GM21360 (cell line): Measurements from ENCODE around the gene NEU4.

Source experiments
- ATAC-seq: cut with Tn5 transposase; IDR thresholded peaks from one replicate; pipeline ENCODE4 v1.9.1; 2021; ENCODE audit warnings: mild to moderate bottlenecking, moderate library complexity; ENCODE audit not compliant: unreplicated experiment

Gene NEU4

DNA sequence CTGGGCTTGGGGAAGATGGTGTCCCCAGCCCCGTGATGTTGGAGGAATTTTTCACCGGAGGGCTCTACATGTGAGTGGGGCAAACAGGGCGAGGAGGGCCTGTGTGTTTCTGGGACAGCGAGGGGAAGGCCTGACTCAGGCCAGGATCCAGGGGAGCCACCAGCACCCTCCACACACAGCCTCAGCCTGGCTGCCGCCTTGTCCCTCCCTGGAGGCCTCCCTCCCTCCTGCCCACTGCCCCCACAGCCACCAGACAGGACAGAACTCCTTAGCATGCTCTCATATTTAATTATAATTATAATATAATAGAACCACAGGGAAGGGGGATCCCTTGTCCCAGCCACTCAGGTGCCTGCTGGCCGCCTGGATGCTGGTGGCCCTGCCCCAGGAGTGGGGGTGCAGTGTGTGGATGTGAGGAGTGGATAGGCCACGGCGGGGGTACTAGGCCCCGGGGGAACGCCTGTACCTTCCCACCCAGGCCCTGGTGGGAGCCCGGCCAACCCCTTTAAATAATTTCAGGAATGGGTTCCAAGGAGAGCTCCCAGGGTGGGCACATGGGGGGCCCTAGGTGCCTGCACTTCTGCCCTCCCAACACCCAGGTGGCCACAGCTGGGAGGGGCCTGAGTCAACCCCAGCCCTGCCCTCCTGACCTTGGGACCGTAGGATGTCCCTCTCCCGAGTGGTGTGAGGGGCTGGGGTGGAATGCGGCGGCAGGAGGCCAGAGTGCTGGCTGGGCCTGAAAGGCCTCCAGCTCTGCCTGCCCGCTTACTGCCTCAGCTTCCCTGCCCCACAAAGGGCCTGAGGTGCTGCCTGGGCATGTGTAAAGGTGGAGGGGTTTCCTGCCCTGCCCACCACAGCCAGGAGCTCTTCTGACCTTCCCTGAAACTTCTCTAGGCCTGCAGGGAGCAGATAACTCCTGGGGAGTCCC lies 40.9 kb downstream of the NEU4 start:
- ATAC-seq, result no peak

DNA sequence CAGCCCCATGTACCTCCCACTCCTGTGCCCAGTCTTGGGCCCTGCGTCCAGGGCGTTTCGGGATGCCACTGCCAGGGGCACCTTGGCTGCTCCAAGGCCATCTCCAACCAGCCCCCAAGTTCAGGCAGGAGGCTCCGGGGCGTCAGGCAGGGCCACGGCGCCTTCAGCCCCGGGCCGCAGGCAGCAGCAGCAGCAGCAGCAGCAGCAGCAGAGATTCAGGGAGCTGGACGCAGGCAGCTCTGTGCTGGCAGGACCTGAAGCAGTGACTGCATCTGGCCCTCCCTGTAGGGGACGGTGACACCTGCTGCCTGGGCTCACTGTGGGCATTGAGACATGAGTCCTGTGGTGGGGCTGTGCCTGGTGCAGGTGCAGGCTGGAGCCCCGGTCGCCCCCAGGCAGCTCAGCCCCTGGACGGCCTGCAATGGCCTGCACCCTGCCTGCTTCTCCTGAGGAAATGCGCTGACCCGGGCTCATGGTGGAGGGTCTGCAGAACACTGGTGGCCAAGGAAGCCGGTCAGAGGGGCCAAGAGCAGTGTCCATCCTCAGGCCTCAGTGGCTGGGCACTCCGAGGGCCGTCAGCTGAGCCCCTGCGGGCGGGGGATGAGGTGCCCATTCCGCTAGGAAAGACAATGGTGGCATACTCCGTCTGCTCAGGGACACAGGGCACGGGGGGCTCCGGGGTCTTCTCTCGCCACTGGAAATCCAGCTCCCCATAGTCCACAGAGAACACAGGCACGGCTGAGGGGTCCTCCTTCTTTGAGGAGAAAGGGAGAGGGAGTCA lies 41.7 kb downstream of the NEU4 start:
- ATAC-seq, result no peak

DNA sequence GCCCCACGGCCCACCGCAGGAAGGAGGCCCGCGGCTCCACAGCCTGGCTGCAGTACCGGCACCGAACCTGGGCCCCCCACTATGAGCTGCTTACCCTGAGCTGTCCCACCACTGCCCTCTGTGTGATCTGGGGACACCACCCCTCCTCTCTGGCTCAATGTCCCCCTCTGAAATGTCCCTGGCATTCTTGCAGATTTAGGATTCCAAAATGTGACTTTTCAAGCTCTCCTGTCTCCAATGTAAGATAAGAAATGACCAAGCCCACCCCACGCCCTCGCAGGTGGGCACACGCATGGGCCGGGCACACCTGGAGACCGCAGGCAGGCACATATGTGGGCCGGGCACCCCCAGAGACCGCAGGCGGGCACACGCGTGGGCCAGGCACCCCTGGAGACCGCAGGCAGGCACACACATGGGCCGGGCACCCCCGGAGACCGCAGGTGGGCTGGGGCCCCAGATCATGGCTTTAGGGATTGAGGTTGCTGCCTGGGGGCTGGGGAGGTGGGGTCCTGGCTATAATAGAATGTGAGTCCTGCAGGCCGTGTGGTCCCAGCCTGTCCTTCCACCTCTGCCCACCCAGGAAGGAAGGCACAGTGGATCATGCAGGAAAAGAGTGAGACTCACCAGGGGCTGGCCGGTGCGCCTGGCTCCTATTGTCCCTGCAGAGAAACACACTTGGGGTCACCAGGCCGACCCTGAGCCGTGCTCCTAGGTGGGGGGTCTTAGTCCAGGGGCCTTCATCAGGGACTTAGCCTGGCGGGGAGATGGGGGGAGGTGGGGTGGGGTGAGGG lies 42.5 kb downstream of the NEU4 start:
- no peak for ATAC-seq

DNA sequence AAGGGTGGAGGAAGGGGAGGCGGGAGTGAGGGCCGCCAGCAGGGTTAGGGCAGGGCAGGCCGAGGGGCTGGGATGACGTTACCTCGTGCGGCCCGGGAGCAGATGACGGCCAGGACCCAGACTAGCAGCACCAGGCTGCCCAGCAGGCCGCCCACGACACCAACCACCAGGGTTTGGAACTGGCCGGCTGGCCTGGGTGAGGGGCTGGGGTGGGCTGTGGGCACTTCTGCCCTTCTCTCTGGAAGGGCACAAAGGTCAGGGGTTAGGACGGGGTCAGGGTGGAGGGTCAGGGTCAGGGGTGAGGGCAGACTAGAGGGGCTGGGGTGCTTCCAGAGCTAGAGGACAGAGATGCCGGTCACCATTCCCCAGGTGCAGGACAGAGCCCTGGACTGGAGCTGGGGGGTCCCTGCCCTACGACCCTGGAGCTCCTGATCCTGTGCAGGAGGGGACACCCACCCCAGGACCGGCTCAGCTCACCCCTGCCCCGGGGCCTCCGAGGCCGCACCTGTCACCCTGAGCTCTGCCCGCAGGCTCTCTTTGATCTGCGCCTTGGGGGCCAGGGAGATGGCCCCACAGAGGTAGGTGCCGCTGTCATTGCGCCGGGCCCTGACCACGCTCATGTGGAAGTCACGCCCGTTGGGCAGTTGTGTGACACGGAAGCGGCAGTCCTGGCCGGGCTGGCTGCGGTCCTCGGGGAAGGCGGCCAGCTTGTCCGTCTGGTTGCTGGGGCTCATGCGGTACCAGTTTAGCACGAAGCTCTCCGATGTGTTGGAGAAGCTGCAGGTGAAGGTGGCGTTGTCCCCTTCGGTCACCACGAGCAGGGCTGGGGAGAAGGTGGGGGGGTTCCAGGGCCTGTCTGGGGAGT lies 43.4 kb downstream of the NEU4 start:
- no peak for ATAC-seq

DNA sequence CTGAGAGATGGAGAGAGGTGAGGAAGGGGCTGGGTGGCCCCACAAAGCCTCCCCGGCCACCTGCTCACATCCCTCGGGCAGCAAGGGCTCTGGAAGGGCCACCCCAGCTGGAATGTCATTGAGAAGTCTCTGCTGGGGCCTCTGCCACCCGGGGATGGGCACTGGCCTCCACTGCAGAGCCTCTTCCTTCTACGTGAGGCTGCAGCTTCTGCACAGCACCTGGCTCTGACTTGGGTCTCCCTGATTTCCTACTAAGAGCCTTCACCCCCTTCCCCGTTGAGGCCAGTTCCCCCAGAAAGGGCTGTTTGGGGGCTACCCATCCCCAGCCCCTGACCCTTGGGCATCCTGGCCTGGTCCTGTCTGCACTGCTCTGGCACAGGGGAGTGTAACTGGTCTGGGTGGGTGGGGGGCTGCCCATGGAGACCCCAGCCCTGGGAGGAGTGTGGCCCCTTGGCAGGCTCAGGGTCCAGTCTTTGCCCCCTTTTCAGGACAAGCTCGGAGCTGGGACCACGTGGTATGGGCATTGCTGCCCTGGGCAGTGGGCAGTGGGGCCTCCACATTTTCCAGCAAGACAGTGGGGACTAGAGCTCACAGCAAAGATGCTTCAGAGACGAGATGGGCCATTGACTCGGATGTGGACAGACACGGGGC lies 44.1 kb downstream of the NEU4 start:
- no peak for ATAC-seq

DNA sequence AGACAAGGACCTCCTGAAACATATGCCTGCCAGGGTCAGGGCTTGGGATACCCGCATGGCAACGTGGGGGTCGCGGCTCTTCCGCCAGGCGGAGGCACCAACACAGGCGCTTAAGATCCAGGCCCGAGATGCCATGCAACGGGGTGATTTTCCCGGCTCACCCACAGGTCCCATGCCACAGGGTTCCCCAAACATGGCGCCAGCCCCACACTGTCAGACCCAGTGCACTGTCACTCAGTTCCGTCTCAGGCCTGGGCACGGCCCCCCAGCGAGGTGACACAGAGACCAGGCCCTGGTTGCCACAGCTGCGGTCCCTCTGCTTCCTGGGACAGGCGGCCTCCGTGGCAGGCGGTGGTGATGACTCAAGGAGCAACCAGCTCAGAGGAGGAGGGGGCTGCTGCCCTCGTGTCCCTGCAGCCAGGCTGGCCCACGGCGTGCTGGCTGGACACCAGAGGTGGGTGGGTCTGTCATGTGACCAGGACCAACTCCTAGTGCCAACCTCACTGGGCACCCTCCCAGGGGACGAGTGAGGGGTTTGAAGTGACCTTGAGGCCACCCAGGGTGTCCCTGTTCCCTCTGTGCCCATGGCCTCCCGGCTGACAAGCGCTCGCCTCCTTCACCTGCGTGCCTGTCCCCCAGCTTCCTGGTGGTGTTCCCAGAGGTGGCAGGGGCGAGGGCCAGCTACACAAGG lies 44.8 kb downstream of the NEU4 start:
- no peak for ATAC-seq

- no peak for ATAC-seq
Observed at GRCh38 chr2:241854342-241855244, 45.6 kb downstream of the NEU4 start.

- no peak for ATAC-seq
Observed at GRCh38 chr2:241855245-241855887, 46.4 kb downstream of the NEU4 start.

- ATAC-seq, result no peak
Observed at GRCh38 chr2:241855888-241856422, 47.0 kb downstream of the NEU4 start.

- ATAC-seq, result no peak
Observed at GRCh38 chr2:241857041-241857541, 48.1 kb downstream of the NEU4 start.

GRCh38 chr2:241857572-241858121 lies 48.7 kb downstream of the NEU4 start:
- ATAC-seq, result no peak

DNA sequence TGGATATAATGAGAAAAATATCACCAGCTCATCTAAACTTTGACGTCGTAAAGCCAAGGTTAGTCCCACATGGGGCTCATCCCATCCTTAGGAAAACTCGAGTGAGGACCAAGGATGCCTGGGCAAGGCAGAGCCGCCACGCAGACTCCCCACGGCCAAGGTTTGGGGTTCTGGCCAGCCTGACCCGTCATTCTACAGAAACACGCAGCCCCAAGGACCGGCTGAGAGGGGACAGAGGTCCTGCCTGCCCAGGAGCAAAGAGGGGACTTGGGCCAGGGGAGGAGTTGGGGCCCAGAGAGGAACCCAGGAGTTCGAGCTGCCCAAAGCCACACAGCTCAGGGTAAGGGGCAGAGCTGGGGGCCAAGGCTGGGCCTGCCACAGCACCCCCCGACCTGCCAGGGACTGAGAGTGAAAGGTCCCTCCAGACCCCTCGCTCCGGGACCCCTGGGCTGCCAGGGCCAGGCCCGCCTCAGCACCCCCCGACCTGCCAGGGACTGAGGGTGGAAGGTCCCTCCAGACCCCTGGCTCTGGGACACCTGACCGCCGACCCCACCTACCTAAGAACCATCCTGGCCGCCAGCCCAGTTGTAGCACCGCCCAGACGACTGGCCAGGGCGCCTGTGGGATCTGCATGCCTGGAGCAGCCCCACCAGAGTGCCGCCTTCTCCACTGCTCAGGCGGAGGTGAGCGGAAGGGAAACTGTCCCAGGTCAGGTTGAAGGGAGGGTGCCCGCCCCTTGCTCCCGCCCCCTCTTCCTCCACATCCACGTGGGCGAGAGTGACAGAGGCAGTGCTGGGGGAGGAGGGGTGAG lies 49.4 kb downstream of the NEU4 start, which contains the start of gene PDCD1:
PDCD1 (minus strand) TSS at position 689 of the 811 bp plus-strand sequence; CDS start at position 633, 56 bp downstream.
- ATAC-seq, result peak; percentile 34

GRCh38 chr2:241859017-241859435 lies 50.0 kb downstream of the NEU4 start:
- ATAC-seq, result peak; percentile 28

DNA sequence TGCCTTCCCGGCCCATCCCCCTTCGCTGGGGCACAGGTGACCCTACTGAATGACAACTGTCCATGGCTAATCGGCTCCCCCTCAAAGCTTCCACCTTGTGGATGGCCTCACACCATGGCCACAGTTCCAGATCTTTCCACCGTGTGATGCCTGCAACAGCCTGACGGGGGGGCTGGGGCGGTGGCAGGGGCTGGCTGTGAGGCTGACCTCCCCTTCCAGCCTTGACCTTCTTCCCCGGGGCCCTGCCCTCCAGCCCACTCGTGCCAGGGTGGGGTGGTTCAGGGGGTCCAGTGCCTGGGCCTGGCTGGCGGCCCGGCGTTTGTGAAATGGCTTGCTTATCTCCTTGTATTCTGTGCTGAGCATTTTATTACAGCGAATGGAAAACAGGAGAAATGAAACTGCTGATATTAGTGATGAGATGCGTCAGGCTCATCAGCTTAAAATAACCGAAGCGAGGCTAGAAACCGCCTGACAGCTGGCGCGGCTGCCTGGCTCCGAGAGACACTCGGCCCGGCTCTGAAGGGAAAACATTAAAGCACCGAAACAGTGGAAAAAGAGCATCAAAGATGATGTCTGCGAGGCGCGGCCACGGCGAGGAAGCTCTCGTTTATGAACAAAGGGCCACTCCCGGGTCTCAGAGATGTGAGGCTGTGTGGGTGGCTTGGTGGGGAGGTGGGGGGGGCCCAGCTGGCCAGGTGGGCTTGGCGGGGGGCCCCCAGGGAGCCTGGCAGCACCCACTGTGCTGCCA lies 50.6 kb downstream of the NEU4 start:
- peak; percentile 30 for ATAC-seq
